CD4-positive, CD25-positive, alpha-beta regulatory T cell (primary cell): ENCODE data around the gene CHST15. TPM values are rescaled to one million over a fixed set of nuclear protein-coding genes. Genes with fewer than 3 reads are reported as not detected.

Experiments used
- ATAC-seq, 2 donors: fragments of 150-1000 bp; cut with Tn5 transposase; one replicate each; pipeline ENCODE4 v1.10.0; 2021; ENCODE audit warnings: low read depth in 2 of 2, moderate number of reproducible peaks in 2 of 2, moderate library complexity in 1 of 2
- DNase-seq, 3 donors: peaks; one replicate each; pipeline versions ENCODE4 v3.0.0 to v3.0.0-alpha.2; 2012 to 2022; ENCODE audit warnings: mixed read lengths in 1 of 3
- H3K27ac ChIP-seq: one replicate; pipeline ENCODE4 v1.7.0; 2013; ENCODE audit warnings: mild to moderate bottlenecking, low read length; ENCODE audit not compliant: insufficient read depth, poor library complexity, severe bottlenecking
- H3K27me3 ChIP-seq: one replicate; pipeline ENCODE4 v1.7.0; 2013; ENCODE audit warnings: low read length; ENCODE audit not compliant: control insufficient read depth, insufficient read depth
- H3K36me3 ChIP-seq: one replicate; pipeline ENCODE4 v1.7.0; 2013; ENCODE audit warnings: mild to moderate bottlenecking, low read length, moderate library complexity; ENCODE audit not compliant: control insufficient read depth, insufficient read depth
- H3K4me1 ChIP-seq: 2 replicates; pipeline ENCODE4 v1.7.0; 2013; ENCODE audit warnings: mild to moderate bottlenecking, low read length; ENCODE audit not compliant: insufficient read depth, control insufficient read depth, poor library complexity, severe bottlenecking
- H3K4me3 ChIP-seq: one replicate; pipeline ENCODE4 v1.7.0; 2013; ENCODE audit warnings: low read depth, mild to moderate bottlenecking, low read length, moderate library complexity
- H3K9me3 ChIP-seq, 2 experiments: 1 replicate in 1 of 2; 2 replicates in 1 of 2; pipeline ENCODE4 v1.7.0; 2013; ENCODE audit warnings: low read length in 2 of 2, mild to moderate bottlenecking in 1 of 2, moderate library complexity in 1 of 2; ENCODE audit not compliant: control insufficient read depth in 2 of 2
- H3K27ac Mint-ChIP-seq, 3 donors: one replicate each; pipeline ENCODE4 v1.8.0; 2020 to 2022; ENCODE audit warnings: mild to moderate bottlenecking in 3 of 3, mixed read lengths in 3 of 3, moderate library complexity in 2 of 3
- H3K27me3 Mint-ChIP-seq: one replicate; pipeline ENCODE4 v1.8.0; 2022; ENCODE audit warnings: mild to moderate bottlenecking, mixed read lengths
- H3K36me3 Mint-ChIP-seq: one replicate; pipeline ENCODE4 v1.8.0; 2020; ENCODE audit warnings: mixed read lengths
- H3K4me1 Mint-ChIP-seq, 4 donors: one replicate each; pipeline ENCODE4 v1.8.0; 2020 to 2022; ENCODE audit warnings: mixed read lengths in 4 of 4, mild to moderate bottlenecking in 1 of 4
- H3K4me3 Mint-ChIP-seq, 4 donors: one replicate each; pipeline ENCODE4 v1.8.0; 2020 to 2022; ENCODE audit warnings: mild to moderate bottlenecking in 4 of 4, mixed read lengths in 4 of 4, moderate library complexity in 3 of 4
- H3K9me3 Mint-ChIP-seq, 7 donors: one replicate each; pipeline ENCODE4 v1.8.0; 2020 to 2022; ENCODE audit warnings: mixed read lengths in 7 of 7, mild to moderate bottlenecking in 3 of 7, moderate library complexity in 2 of 7
- polyA plus RNA-seq, 4 donors: library from polyadenylated mRNA; unstranded; fragments of 300-500 nt; fragmentation: Illumina TruSeq; gene quantifications; one replicate each; pipeline ENCODE4 v1.2.3, GENCODE V29; 2021
- total RNA-seq: library from RNA; stranded (reverse); gene quantifications from one replicate; pipeline ENCODE4 v1.2.3, GENCODE V29; 2022

The CHST15 gene
- total and polyA plus RNA-seq, 5 donors from 2014 or later: 0.13 to 0.47 (median 0.27) TPM; not detected in 1

GRCh38 chr10:124089859-124090258 lies 3.5 kb downstream of the CHST15 start:
- Mint-ChIP-seq H3K4me1 (peaks cover 0 to 8% (median 2%) of the 10 kb centered on the region in 4 donors), H3K9me3 (peaks cover 0 to 2% (median 0%) of the 10 kb centered on the region in 7 donors), H3K27me3 (peaks cover 38% of the 10 kb centered on the region), H3K36me3 (no peaks in the 10 kb centered on the region), H3K4me3 (no peak overlapping the region), H3K27ac (no peak overlapping the region)
- H3K4me1 ChIP-seq: peaks cover 3% of the 10 kb centered on the region
- H3K27ac ChIP-seq: no peak overlapping the region
- H3K36me3 ChIP-seq: no peaks in the 10 kb centered on the region
- DNase-seq: no peak
- no peaks in the 10 kb centered on the region for H3K9me3 ChIP-seq
- H3K27me3 ChIP-seq: peaks cover 4% of the 10 kb centered on the region
- H3K4me3 ChIP-seq: no peak overlapping the region
- no peak for ATAC-seq

GRCh38 chr10:124088915-124089314 lies 4.5 kb downstream of the CHST15 start:
- no peak overlapping the region for H3K4me3 Mint-ChIP-seq
- no peaks in the 10 kb centered on the region for H3K9me3 ChIP-seq
- peaks cover 0 to 5% (median 1%) of the 10 kb centered on the region in 4 donors for H3K4me1 Mint-ChIP-seq
- peaks cover 29% of the 10 kb centered on the region for H3K27me3 Mint-ChIP-seq
- no peaks in the 10 kb centered on the region for H3K36me3 Mint-ChIP-seq
- H3K27me3 ChIP-seq: no peaks in the 10 kb centered on the region
- H3K36me3 ChIP-seq: no peaks in the 10 kb centered on the region
- H3K9me3 Mint-ChIP-seq: peaks cover 0 to 2% (median 0%) of the 10 kb centered on the region in 7 donors
- H3K27ac Mint-ChIP-seq: no peak overlapping the region
- H3K4me1 ChIP-seq: peaks cover 3% of the 10 kb centered on the region
- ATAC-seq (no peak), DNase-seq (no peak)
- no peak overlapping the region for H3K4me3 ChIP-seq
- H3K27ac ChIP-seq: no peak overlapping the region

- Histone ChIP-seq H3K4me3 (no peak overlapping the region), H3K4me1 (no peaks in the 10 kb centered on the region), H3K27me3 (no peaks in the 10 kb centered on the region), H3K36me3 (no peaks in the 10 kb centered on the region), H3K9me3 (no peaks in the 10 kb centered on the region), H3K27ac (no peak overlapping the region)
- H3K27ac Mint-ChIP-seq: peak overlapping the region in 1 of 3 donors; percentile 50
- ATAC-seq (no peak), DNase-seq (no peak)
- H3K4me1 Mint-ChIP-seq: peaks cover 0 to 5% (median 1%) of the 10 kb centered on the region in 4 donors
- peaks cover 0 to 2% (median 0%) of the 10 kb centered on the region in 7 donors for H3K9me3 Mint-ChIP-seq
- H3K27me3 Mint-ChIP-seq: peaks cover 31% of the 10 kb centered on the region
- H3K4me3 Mint-ChIP-seq: no peak overlapping the region
- H3K36me3 Mint-ChIP-seq: no peaks in the 10 kb centered on the region
Measured at GRCh38 chr10:124087672-124088634, 5.4 kb downstream of the CHST15 start.

GRCh38 chr10:124086787-124087671 lies 6.4 kb downstream of the CHST15 start:
- Histone ChIP-seq H3K4me1 (no peaks in the 10 kb centered on the region), H3K27ac (no peak overlapping the region), H3K9me3 (no peaks in the 10 kb centered on the region), H3K4me3 (no peak overlapping the region), H3K36me3 (no peaks in the 10 kb centered on the region), H3K27me3 (no peaks in the 10 kb centered on the region)
- Mint-ChIP-seq H3K4me3 (no peak overlapping the region), H3K9me3 (peaks cover 0 to 2% (median 0%) of the 10 kb centered on the region in 7 donors), H3K36me3 (no peaks in the 10 kb centered on the region), H3K4me1 (peaks cover 0 to 5% (median 1%) of the 10 kb centered on the region in 4 donors), H3K27me3 (peaks cover 36% of the 10 kb centered on the region), H3K27ac (peak overlapping the region in 1 of 3 donors; percentile 20)
- ATAC-seq (no peak), DNase-seq (no peak)

- Mint-ChIP-seq H3K4me1 (peaks cover 0 to 4% (median 1%) of the 10 kb centered on the region in 4 donors), H3K36me3 (no peaks in the 10 kb centered on the region), H3K9me3 (peaks cover 0 to 2% (median 0%) of the 10 kb centered on the region in 7 donors), H3K27ac (no peak overlapping the region), H3K27me3 (peaks cover 32% of the 10 kb centered on the region), H3K4me3 (no peak overlapping the region)
- Histone ChIP-seq H3K4me1 (no peaks in the 10 kb centered on the region), H3K36me3 (no peaks in the 10 kb centered on the region), H3K9me3 (no peaks in the 10 kb centered on the region), H3K27me3 (no peaks in the 10 kb centered on the region), H3K27ac (no peak overlapping the region), H3K4me3 (no peak overlapping the region)
- DNase-seq (no peak), ATAC-seq (no peak)
Measured at GRCh38 chr10:124086097-124086710, 7.2 kb downstream of the CHST15 start.

- no peak overlapping the region for H3K4me3 ChIP-seq
- ATAC-seq (no peak), DNase-seq (no peak)
- H3K27ac ChIP-seq: no peak overlapping the region
- no peaks in the 10 kb centered on the region for H3K36me3 Mint-ChIP-seq
- H3K9me3 Mint-ChIP-seq: peaks cover 0 to 2% (median 0%) of the 10 kb centered on the region in 7 donors
- H3K9me3 ChIP-seq: no peaks in the 10 kb centered on the region
- peaks cover 27% of the 10 kb centered on the region for H3K27me3 Mint-ChIP-seq
- H3K36me3 ChIP-seq: no peaks in the 10 kb centered on the region
- no peak overlapping the region for H3K4me3 Mint-ChIP-seq
- H3K27me3 ChIP-seq: no peaks in the 10 kb centered on the region
- H3K4me1 Mint-ChIP-seq: no peaks in the 10 kb centered on the region
- H3K27ac Mint-ChIP-seq: no peak overlapping the region
- H3K4me1 ChIP-seq: no peaks in the 10 kb centered on the region
Measured at GRCh38 chr10:124085680-124086079, 7.7 kb downstream of the CHST15 start.

- H3K4me1 Mint-ChIP-seq: no peaks in the 10 kb centered on the region
- DNase-seq (no peak), ATAC-seq (no peak)
- no peak overlapping the region for H3K27ac Mint-ChIP-seq
- peaks cover 17% of the 10 kb centered on the region for H3K27me3 Mint-ChIP-seq
- Histone ChIP-seq H3K4me1 (no peaks in the 10 kb centered on the region), H3K27me3 (no peaks in the 10 kb centered on the region), H3K27ac (no peak overlapping the region), H3K4me3 (no peak overlapping the region), H3K9me3 (no peaks in the 10 kb centered on the region), H3K36me3 (no peaks in the 10 kb centered on the region)
- peaks cover 0 to 2% (median 0%) of the 10 kb centered on the region in 7 donors for H3K9me3 Mint-ChIP-seq
- H3K36me3 Mint-ChIP-seq: no peaks in the 10 kb centered on the region
- H3K4me3 Mint-ChIP-seq: no peak overlapping the region
Measured at GRCh38 chr10:124084708-124085107, 8.7 kb downstream of the CHST15 start.
